GM08714 (cell line): ENCODE measurements around the gene FYN.
"Not testable (repeated sequence)": the region's sequence is repeated elsewhere in the genome, so short reads cannot be mapped to it uniquely, and the experiment has no call there.

Source experiments
- H3K4me3 ChIP-seq: fragments of 200-500 bp; sonication (Bioruptor generic); 2 replicates; pipeline ENCODE4 v1.5.1; 2014; ENCODE audit warnings: mild to moderate bottlenecking, low read length, inconsistent platforms
- ZNF274 ChIP-seq: IDR thresholded peaks from 2 replicates; pipeline ENCODE4 v1.6.1; 2012; ENCODE audit warnings: mild to moderate bottlenecking, low read depth, low read length

Gene FYN

DNA sequence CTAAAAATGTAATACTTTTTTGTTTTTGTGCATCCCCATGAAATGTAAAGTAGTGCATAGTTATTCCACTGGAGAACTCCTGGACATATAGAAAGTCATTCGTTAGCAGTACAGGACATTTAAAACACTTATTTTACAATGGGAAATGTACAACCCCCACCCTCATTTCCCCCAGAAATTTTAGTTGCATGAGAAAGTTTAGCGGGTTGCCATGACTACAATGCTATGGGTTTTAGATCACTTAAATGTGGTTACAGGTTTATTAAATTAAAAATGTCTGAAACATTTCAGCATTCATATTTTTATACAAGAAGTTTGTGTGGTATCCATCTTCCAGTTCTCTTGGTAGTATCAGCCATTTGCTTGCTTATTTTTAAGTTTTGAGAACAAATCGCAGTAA is 212.7 kb downstream of the FYN start:
- no peak overlapping the region for H3K4me3 ChIP-seq
- no peak for TF ChIP-seq ZNF274

GRCh38 chr6:111658462-111659154 is 214.6 kb downstream of the FYN start:
- H3K4me3 ChIP-seq, result no peak overlapping the region
- TF ChIP-seq ZNF274, result no peak

GRCh38 chr6:111657146-111657545 is 216.1 kb downstream of the FYN start:
- no peak overlapping the region for H3K4me3 ChIP-seq
- TF ChIP-seq ZNF274, result no peak

GRCh38 chr6:111653979-111654378 is 219.3 kb downstream of the FYN start:
- H3K4me3 ChIP-seq, result no peak overlapping the region
- TF ChIP-seq ZNF274, result no peak

DNA sequence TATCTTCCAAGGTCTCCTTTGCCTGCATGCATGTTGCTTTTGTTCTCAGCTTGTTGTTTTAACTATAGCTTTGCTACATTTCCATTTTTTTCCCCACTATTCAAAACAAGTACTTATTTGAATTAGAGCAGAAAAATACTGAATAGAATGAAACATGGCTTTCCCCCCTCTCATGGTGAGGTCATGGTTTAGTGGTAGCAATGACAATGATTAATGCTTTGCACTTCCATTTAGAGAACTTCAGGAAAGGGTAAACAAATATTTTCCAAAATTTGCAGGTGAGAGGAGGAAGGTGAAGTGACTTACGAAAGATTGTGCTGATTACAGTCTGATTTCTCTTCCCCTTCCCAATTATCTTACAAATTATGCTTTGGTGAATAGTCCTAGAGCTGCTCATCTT is 219.8 kb downstream of the FYN start:
- H3K4me3 ChIP-seq, result no peak overlapping the region
- TF ChIP-seq ZNF274, result no peak

GRCh38 chr6:111652156-111652555 is 221.1 kb downstream of the FYN start:
- H3K4me3 ChIP-seq, result no peak overlapping the region
- no peak for TF ChIP-seq ZNF274

- H3K4me3 ChIP-seq, result no peak overlapping the region
- TF ChIP-seq ZNF274, result no peak
These were observed 221.8 kb downstream of the FYN start for GRCh38 chr6:111651185-111652034.

- no peak for TF ChIP-seq ZNF274
These were observed 223.2 kb downstream of the FYN start for GRCh38 chr6:111650049-111650448.

DNA sequence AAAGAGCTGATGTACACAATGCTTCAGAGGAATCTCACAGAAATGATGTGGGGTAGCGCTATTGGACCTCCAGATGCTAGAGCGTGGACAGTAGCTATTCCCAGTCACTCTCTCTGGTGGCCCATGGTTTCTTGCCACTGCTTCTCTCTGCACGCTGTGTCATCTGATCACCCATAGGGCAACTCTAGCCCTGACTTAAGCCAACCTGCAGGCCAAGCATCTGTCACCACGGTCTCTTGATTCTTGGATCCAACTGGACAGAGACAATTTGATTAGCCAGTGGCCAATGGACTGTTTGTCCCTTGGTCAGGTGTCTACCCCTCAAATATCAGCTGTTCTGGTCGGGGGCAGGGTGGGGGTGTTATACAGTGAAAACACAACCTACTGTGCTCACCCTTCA is 225.2 kb downstream of the FYN start:
- no peak overlapping the region for H3K4me3 ChIP-seq
- TF ChIP-seq ZNF274, result no peak

More at GRCh38 chr6:111650049-111650448, 223.2 kb downstream of the FYN start:
- no peak overlapping the region for H3K4me3 ChIP-seq

DNA sequence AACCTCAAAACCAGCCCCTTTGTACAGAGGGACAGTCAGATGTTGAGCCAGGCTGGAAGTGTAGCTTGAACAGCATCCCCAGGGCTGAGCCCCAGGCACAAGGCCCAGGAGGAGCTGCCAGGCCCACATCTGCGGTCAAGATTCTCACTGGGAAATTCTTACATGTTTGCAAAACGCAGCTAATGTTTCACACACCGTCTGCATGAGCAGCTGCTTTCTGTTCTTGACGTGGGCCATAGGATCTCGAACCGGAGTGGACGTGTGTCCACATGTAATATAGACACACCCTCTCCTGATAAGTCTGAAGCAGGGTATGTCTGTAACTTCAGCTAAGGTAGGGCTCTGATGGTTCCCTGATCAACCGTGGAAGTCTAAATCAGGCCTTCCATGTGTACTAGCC is 226.3 kb downstream of the FYN start:
- no peak overlapping the region for H3K4me3 ChIP-seq
- TF ChIP-seq ZNF274, result no peak

GRCh38 chr6:111646034-111646433 is 227.2 kb downstream of the FYN start:
- H3K4me3 ChIP-seq, result no peak overlapping the region
- TF ChIP-seq ZNF274, result no peak

DNA sequence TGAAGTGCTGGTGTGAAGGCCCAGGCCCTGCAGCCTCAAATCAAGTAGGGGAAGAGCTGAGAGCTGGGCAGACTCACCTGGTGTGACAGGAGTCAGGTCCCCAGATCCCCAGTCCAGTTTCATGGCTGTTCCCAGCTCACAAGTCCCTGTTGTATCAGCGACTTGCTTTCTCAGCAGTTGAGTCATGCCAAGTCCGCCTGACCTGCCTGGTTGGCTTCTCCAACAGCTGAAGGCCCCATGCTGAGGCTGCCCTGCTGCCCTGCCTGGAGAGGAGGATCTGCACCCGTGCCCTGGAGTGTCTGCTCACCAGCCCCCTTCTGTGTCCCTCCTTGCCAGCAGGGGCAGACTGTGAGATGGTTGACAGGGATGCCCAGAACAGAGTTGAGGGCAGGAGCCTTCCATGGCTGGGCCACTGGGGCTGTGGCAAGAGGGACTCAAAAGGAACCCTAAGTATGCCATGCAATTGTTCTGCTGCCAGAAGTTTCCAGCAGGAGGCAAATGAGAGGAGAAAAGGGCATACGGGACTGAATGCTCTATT is 228.3 kb downstream of the FYN start:
- no peak for TF ChIP-seq ZNF274
- H3K4me3 ChIP-seq, result no peak overlapping the region

GRCh38 chr6:111642463-111643158 is 230.6 kb downstream of the FYN start:
- no peak overlapping the region for H3K4me3 ChIP-seq
- no peak for TF ChIP-seq ZNF274

DNA sequence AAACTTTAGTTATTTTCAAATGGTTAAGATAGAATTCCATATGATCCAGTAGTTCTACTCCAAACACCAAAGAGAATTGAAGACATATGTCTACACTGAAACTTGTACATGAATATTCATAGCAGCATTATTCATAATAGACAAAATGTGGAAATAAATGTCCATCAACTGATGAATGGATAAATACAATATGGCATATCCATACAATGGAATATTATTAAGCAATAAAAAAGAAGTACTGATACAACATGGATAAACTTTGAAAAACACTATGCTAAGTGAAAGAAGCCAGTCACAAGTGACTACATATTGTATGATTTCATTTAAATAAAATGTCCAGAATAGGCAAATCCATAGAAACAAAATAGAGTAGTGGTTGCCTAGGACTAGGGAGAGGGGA is 234.0 kb downstream of the FYN start:
- no peak for TF ChIP-seq ZNF274
- no peak overlapping the region for H3K4me3 ChIP-seq

- H3K4me3 ChIP-seq, result not testable (repeated sequence)
These were observed 238.3 kb downstream of the FYN start for GRCh38 chr6:111634981-111635380.
